Activated T-cell treated with anti-CD3 and anti-CD28 coated beads for 4 hours (primary cell): ENCODE data around the gene ATXN7.

Source experiments
- DNase-seq: peaks from one replicate; pipeline ENCODE4 v3.0.0-alpha.2; 2020

ATXN7 gene

GRCh38 chr3:64022451-64023186 is 159.0 kb downstream of the ATXN7 start:
- DNase-seq: no peak

GRCh38 chr3:64023187-64023860 is 159.7 kb downstream of the ATXN7 start, which contains the start of gene PSMD6:
TSS of gene PSMD6 (minus strand) at chr3:64023494. CDS start at chr3:64023419, 75 bp downstream.
- peak; percentile 91 for DNase-seq

- no peak for DNase-seq
Measured at GRCh38 chr3:64023861-64024223, 160.2 kb downstream of the ATXN7 start.

GRCh38 chr3:64026346-64026745 is 162.7 kb downstream of the ATXN7 start:
- no peak for DNase-seq

GRCh38 chr3:64027658-64028057 is 164.0 kb downstream of the ATXN7 start:
- no peak for DNase-seq

GRCh38 chr3:64028754-64029153 is 165.1 kb downstream of the ATXN7 start:
- no peak for DNase-seq

- DNase-seq: no peak
Measured at GRCh38 chr3:64029287-64029686, 165.6 kb downstream of the ATXN7 start.

GRCh38 chr3:64030741-64031140 is 167.1 kb downstream of the ATXN7 start:
- peak; percentile 74 for DNase-seq

- no peak for DNase-seq
Measured at GRCh38 chr3:64031540-64032508, 168.2 kb downstream of the ATXN7 start.

GRCh38 chr3:64033069-64033468 is 169.4 kb downstream of the ATXN7 start:
- DNase-seq: no peak

GRCh38 chr3:64037084-64037483 is 173.4 kb downstream of the ATXN7 start:
- no peak for DNase-seq

GRCh38 chr3:64038253-64038767 is 174.6 kb downstream of the ATXN7 start:
- no peak for DNase-seq

GRCh38 chr3:64039332-64039731 is 175.7 kb downstream of the ATXN7 start:
- no peak for DNase-seq

GRCh38 chr3:64039981-64040733 is 176.5 kb downstream of the ATXN7 start:
- DNase-seq: no peak

GRCh38 chr3:64042952-64043351 is 179.3 kb downstream of the ATXN7 start:
- no peak for DNase-seq

GRCh38 chr3:64046592-64046991 is 182.9 kb downstream of the ATXN7 start:
- DNase-seq: no peak

- DNase-seq: no peak
Measured at GRCh38 chr3:64046996-64047594, 183.4 kb downstream of the ATXN7 start.

GRCh38 chr3:64047787-64048186 is 184.1 kb downstream of the ATXN7 start:
- DNase-seq: no peak

GRCh38 chr3:64048631-64049061 is 185.0 kb downstream of the ATXN7 start:
- no peak for DNase-seq

- DNase-seq: no peak
Measured at GRCh38 chr3:64049136-64049535, 185.5 kb downstream of the ATXN7 start.

- DNase-seq: no peak
Measured at GRCh38 chr3:64049832-64050231, 186.2 kb downstream of the ATXN7 start.
